Calu3 (cell line): ENCODE results near the gene PCGF3. TPM values are rescaled to one million over a fixed set of nuclear protein-coding genes. Genes with fewer than 3 reads are reported as not detected.
A peak's percentile ranks its signal among the peaks of the same experiment; 100 is the strongest.

ENCODE experiments used
- BruUV-seq: library from RNA; stranded (reverse); fragments of 400-500 nt; replicated peaks from 2 replicates; lab custom pipeline; 2021; lab: Mats Ljungman, UMichigan
- CTCF ChIA-PET: fragments of 300-600 bp; sonication (Branson Sonifier 250); formaldehyde crosslinking; loops from one replicate; lab custom pipeline; 2022; ENCODE audit warnings: antibody characterized with exemption; lab: Charles Lee
- DNase-seq: peaks from one replicate; pipeline ENCODE4 v3.0.0; 2022
- H3K27ac Mint-ChIP-seq: one replicate; pipeline ENCODE4 v1.8.0; 2022; ENCODE audit warnings: mixed read lengths; ENCODE audit not compliant: unreplicated experiment
- H3K27me3 Mint-ChIP-seq: one replicate; pipeline ENCODE4 v1.8.0; 2022; ENCODE audit warnings: mixed read lengths; ENCODE audit not compliant: unreplicated experiment
- H3K36me3 Mint-ChIP-seq: one replicate; pipeline ENCODE4 v1.8.0; 2022; ENCODE audit warnings: mild to moderate bottlenecking, moderate library complexity, mixed read lengths; ENCODE audit not compliant: insufficient read depth, unreplicated experiment
- H3K4me1 Mint-ChIP-seq: one replicate; pipeline ENCODE4 v1.8.0; 2022; ENCODE audit warnings: mild to moderate bottlenecking, low read depth, mixed read lengths; ENCODE audit not compliant: unreplicated experiment
- H3K4me3 Mint-ChIP-seq: one replicate; pipeline ENCODE4 v1.8.0; 2022; ENCODE audit warnings: mild to moderate bottlenecking, low read depth, moderate library complexity, mixed read lengths; ENCODE audit not compliant: unreplicated experiment
- H3K9me3 Mint-ChIP-seq: one replicate; pipeline ENCODE4 v1.8.0; 2022; ENCODE audit warnings: low read depth, mixed read lengths; ENCODE audit not compliant: unreplicated experiment
- intact Hi-C: fragments of 100-400 bp; cut with micrococcal nuclease; formaldehyde crosslinking; loops from one replicate; pipeline ENCODE4 v1.10.0; 2022; ENCODE audit not compliant: unreplicated experiment
- total RNA-seq: library from RNA; stranded (reverse); gene quantifications from 2 replicates; pipeline ENCODE4 v1.2.3, GENCODE V29; 2022
- TF ChIP-seq, protein P1 (sequence below): fragments of 200-600 bp; IDR thresholded peaks from one replicate; pipeline ENCODE4 v1.8.0; 2022; ENCODE audit warnings: antibody characterized with exemption; ENCODE audit not compliant: unreplicated experiment

The PCGF3 gene
- total RNA-seq, 1 experiment from 2014 or later, result 30.0 TPM

DNA sequence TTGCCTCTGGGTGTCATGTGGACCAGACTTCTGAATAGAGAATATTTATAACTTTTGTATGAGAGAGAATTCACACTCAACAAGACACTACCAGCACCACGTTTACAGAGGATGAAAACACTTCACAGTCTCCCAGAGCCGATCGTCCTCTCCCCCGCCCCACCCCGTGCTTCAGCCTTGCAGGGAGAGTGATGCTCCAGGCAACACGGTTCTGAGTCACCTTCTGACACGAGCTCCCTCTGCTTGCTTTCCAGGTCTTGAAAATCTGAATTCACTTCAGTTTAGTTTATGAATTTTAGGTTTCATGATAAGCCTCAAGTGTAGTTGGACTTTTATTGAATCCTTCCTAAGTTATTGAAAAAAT is 60.5 kb downstream of the PCGF3 start:
- no peaks in the 10 kb centered on the region for H3K27me3 Mint-ChIP-seq
- CTCF ChIA-PET, result no interaction called here
- no TSS peak for BruUV-seq
- no peaks in the 10 kb centered on the region for H3K9me3 Mint-ChIP-seq
- peak overlapping the region; percentile 53 for H3K27ac Mint-ChIP-seq
- peaks cover 82% of the 10 kb centered on the region for H3K36me3 Mint-ChIP-seq
- DNase-seq, result no peak
- no peaks in the 10 kb centered on the region for H3K4me1 Mint-ChIP-seq
- TF ChIP-seq, protein P1, sequence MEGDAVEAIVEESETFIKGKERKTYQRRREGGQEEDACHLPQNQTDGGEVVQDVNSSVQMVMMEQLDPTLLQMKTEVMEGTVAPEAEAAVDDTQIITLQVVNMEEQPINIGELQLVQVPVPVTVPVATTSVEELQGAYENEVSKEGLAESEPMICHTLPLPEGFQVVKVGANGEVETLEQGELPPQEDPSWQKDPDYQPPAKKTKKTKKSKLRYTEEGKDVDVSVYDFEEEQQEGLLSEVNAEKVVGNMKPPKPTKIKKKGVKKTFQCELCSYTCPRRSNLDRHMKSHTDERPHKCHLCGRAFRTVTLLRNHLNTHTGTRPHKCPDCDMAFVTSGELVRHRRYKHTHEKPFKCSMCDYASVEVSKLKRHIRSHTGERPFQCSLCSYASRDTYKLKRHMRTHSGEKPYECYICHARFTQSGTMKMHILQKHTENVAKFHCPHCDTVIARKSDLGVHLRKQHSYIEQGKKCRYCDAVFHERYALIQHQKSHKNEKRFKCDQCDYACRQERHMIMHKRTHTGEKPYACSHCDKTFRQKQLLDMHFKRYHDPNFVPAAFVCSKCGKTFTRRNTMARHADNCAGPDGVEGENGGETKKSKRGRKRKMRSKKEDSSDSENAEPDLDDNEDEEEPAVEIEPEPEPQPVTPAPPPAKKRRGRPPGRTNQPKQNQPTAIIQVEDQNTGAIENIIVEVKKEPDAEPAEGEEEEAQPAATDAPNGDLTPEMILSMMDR, result no peak
- intact Hi-C loops, result no loop called here
- H3K4me3 Mint-ChIP-seq, result no peak overlapping the region

DNA sequence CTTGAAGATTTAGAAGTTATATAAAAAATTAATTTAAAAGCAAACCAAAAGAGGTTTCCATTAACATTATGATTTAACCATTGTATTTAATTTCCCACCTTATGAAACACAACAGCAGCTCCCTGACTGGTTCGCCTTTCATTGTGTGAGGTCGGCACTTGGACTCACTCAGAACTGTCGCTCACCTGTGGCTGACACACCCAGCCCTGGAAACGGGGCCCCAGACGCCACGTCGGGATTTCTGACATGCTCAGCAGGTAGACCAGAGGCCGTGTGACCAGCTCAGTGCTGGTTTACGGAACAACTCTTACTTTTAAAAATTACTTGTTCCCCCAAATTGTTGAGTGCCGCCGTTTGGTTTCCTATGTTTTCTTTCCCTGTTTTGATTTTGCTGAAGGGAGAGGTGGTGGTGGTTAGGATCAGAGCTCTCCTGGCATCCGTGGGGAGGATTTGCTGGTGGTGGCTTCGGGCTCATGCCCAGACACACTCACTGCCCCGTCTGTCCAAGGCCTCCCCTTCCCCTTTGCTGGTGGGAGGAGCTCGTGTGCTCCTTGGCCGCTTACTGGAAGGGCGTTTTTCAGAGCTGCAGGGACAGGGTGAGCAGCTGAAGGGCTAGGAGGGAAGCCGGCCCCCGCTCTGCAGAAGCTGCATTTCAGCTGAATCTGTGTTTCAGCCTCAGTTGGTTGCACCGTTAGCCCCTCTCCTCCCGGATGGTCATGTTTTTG is 61.1 kb downstream of the PCGF3 start:
- H3K4me3 Mint-ChIP-seq, result no peak overlapping the region
- H3K4me1 Mint-ChIP-seq, result no peaks in the 10 kb centered on the region
- peak overlapping the region; percentile 53 for H3K27ac Mint-ChIP-seq
- TF ChIP-seq, protein P1, result no peak
- BruUV-seq, result no TSS peak
- intact Hi-C loops, result no loop called here
- peaks cover 79% of the 10 kb centered on the region for H3K36me3 Mint-ChIP-seq
- CTCF ChIA-PET, result no interaction called here
- no peaks in the 10 kb centered on the region for H3K9me3 Mint-ChIP-seq
- H3K27me3 Mint-ChIP-seq, result no peaks in the 10 kb centered on the region
- no peak for DNase-seq

DNA sequence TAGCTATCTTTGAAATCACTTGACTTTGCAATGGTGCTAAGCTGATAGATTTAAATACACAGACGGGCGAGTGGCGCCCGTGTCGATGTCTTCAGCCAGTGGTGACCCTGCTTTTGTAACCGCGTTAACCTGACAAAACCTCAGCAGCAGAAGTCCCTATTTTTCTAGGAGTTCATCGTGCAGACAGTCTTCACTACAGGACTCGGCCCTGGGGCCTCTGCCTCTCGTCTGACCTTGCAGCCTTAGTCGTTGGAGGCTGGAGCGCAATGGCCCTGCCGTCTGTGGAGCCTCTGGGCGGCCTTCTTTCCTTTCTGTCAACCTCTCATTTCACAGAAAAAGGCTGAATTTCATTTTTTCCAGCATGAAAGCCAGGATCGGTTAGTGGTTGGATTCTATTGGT is 62.4 kb downstream of the PCGF3 start:
- no peaks in the 10 kb centered on the region for H3K27me3 Mint-ChIP-seq
- no peak for DNase-seq
- no peaks in the 10 kb centered on the region for H3K4me1 Mint-ChIP-seq
- TF ChIP-seq, protein P1, result no peak
- intact Hi-C loops, result no loop called here
- H3K4me3 Mint-ChIP-seq, result no peak overlapping the region
- no TSS peak for BruUV-seq
- CTCF ChIA-PET, result no interaction called here
- peaks cover 69% of the 10 kb centered on the region for H3K36me3 Mint-ChIP-seq
- no peaks in the 10 kb centered on the region for H3K9me3 Mint-ChIP-seq
- H3K27ac Mint-ChIP-seq, result no peak overlapping the region

DNA sequence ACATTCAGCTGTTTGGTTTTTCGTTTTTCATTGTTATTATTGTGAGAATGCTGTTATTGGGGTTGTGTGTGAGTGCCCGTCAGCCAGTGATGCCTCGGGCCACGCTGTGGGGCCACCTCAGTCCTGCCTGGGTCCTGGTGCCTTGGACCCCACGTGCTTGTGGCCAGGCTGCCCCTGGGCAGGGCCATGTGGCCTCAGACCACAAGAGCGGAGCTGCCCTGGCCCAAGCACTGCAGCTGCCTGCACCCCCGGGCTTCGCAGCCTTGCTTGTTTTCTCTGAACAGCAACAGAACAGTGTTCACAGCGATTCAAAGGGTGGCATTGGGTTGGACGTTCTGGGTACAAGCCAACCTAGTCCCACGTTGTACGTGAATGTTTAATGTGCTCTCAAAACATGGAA is 63.4 kb downstream of the PCGF3 start:
- Mint-ChIP-seq H3K9me3 (no peaks in the 10 kb centered on the region), H3K36me3 (peaks cover 60% of the 10 kb centered on the region), H3K27ac (no peak overlapping the region), H3K4me1 (no peaks in the 10 kb centered on the region), H3K4me3 (no peak overlapping the region), H3K27me3 (no peaks in the 10 kb centered on the region)
- intact Hi-C loops, result no loop called here
- no TSS peak for BruUV-seq
- TF ChIP-seq, protein P1, result no peak
- DNase-seq, result no peak
- CTCF ChIA-PET, result no interaction called here
